Measurements from ENCODE around the gene KCTD19.
"Not testable (repeated sequence)": the region's sequence is repeated elsewhere in the genome, so short reads cannot be mapped to it uniquely, and the experiment has no call there.

The KCTD19 gene

DNA sequence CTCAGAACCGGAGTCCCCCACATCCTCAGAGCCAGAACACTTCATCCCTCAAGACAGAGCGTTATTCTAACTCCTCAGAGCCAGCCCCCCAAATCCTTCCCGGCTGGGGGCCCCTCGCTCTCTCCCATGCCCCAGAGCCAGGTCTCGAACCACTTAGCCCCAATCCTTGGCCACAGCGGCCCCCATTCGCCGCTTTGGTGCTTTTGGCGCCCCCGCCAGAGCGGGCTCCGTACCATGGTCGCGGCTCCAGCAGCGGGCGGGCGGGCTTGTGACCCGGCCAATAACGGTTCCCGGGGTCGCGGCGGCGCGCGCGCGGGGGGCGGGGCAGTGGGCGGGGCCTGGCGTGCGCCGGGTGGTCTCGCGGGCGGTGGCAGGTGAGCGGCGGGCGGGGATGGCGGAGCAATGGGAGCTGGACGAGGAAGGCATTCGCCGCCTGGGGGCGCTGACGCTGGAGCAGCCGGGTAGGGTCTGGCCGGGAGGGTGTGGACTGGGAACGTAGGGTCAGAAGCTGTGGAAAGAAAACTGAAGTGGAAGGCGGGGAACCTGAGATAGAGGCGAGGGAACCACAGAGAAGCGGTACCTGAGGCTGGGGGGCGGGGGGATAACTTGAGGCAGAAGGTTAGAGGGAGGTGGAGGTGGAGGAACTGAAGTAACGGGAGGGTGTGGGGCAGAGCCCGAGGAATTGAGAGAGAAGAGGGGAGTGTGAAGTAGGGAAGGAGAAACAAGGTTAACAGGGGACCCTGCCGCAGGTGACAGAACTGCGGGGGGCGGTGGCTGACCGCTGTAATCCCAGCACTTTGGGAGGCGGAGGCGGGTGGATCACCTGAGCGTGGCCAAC is at the start of gene KCTD19, which contains the start of gene LRRC36:
Gene KCTD19, minus strand, starts transcription at position 270 of the 838 bp plus-strand sequence. Its CDS starts 34 bp downstream, at position 236.
Gene LRRC36, plus strand, starts transcription at position 344 of the 838 bp plus-strand sequence. Its CDS starts 48 bp downstream, at position 392.
- peaks cover 57% of the 10 kb centered on the region for H3K27me3 Mint-ChIP-seq
- CTCF ChIA-PET: interaction anchor here (0.6 to 2.7 kb wide), 10 partner anchors 8 to 139 kb away, joined by 3 to 10 read pairs (median 4); no protein-coding TSS in a partner anchor
- no peak within 1 kb of the TSS for H3K27ac Mint-ChIP-seq
- H3K4me3 Mint-ChIP-seq: peak within 1 kb of the TSS; percentile 73
- peak; percentile 60 for DNase-seq
- H3K4me1 Mint-ChIP-seq: peaks cover 8% of the 10 kb centered on the region
- no peaks in the 10 kb centered on the region for H3K9me3 Mint-ChIP-seq
- peaks cover 2% of the 10 kb centered on the region for H3K36me3 Mint-ChIP-seq

- peaks cover 17% of the 10 kb centered on the region for H3K27me3 Mint-ChIP-seq
- DNase-seq, H3K36me3 Mint-ChIP-seq, H3K4me3 Mint-ChIP-seq, H3K9me3 Mint-ChIP-seq, CTCF ChIA-PET, H3K27ac Mint-ChIP-seq, H3K4me1 Mint-ChIP-seq: not testable (repeated sequence)
Measured at GRCh38 chr16:67376012-67376411, 49.5 kb upstream of the KCTD19 start.

GRCh38 chr16:67372664-67373063 is 46.1 kb upstream of the KCTD19 start:
- CTCF ChIA-PET: interaction anchor here (0.6 to 2.8 kb wide), 4 partner anchors 29 to 406 kb away, joined by 3 to 18 read pairs (median 4); no protein-coding TSS in a partner anchor
- Mint-ChIP-seq H3K4me3 (no peak overlapping the region), H3K9me3 (no peaks in the 10 kb centered on the region), H3K4me1 (no peaks in the 10 kb centered on the region), H3K36me3 (no peaks in the 10 kb centered on the region), H3K27me3 (peaks cover 17% of the 10 kb centered on the region), H3K27ac (no peak overlapping the region)
- DNase-seq: no peak

DNA sequence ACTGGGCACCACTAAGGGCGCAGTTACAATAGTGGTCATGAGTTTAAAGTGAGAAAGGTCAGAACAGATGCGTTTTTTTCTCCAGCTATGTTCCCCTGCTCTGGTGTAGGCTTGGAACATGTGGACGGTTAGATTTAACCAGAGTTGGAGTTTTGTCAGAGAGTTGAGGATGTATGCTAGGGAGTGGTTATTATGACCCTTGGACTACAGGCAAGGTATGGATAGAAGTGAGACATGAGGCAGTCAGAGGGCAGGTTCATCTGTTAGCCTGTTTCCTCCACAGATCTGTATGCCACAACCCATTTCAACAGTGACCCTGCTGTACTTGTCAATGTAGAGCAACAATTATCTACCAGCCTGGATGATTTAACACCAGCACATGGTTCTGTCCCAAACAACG is 44.1 kb upstream of the KCTD19 start:
- no peaks in the 10 kb centered on the region for H3K9me3 Mint-ChIP-seq
- CTCF ChIA-PET: interaction anchor here (1.7 kb wide), 1 partner anchor 10 kb away, joined by 4 read pairs; no protein-coding TSS in a partner anchor
- H3K27me3 Mint-ChIP-seq: peaks cover 5% of the 10 kb centered on the region
- no peaks in the 10 kb centered on the region for H3K36me3 Mint-ChIP-seq
- DNase-seq: no peak
- no peak overlapping the region for H3K4me3 Mint-ChIP-seq
- no peak overlapping the region for H3K27ac Mint-ChIP-seq
- H3K4me1 Mint-ChIP-seq: peaks cover 2% of the 10 kb centered on the region

DNA sequence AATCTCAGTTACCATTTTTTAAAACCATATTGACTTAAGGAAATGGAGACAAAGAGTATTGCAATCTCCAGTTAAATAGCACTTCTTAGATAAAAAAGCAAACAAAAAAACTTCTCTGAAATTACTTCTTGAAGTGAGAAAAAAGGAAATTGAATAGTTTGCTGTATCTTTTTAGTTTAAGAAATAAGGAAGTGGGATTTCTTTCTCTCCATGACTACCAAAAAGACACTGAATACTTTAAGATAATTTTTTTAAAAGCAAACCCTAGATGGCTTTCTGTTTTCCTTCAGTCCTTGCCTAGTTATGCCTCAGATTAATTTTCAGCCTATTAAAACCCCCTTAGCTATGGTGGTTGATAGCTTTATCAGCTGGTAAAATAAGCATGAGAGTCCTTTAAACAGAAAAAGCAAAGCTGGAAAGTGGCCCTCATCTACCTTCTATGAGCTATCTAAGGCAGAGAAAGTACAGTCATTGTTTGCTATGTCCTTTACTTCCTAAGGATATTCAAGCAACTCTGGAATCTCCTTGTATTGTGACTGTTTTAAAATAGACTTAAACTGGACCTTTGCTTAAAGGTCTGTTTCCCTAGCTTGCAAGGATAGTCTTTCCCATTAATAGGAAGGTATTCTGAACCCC is 38.2 kb upstream of the KCTD19 start:
- H3K9me3 Mint-ChIP-seq: no peaks in the 10 kb centered on the region
- CTCF ChIA-PET: interaction anchor here (0.6 kb wide), 1 partner anchor 230 kb away, joined by 3 read pairs; no protein-coding TSS in a partner anchor
- no peak overlapping the region for H3K4me3 Mint-ChIP-seq
- H3K27me3 Mint-ChIP-seq: peaks cover 11% of the 10 kb centered on the region
- H3K27ac Mint-ChIP-seq: no peak overlapping the region
- no peaks in the 10 kb centered on the region for H3K36me3 Mint-ChIP-seq
- peaks cover 8% of the 10 kb centered on the region for H3K4me1 Mint-ChIP-seq
- no peak for DNase-seq

- Mint-ChIP-seq H3K4me1 (peaks cover 8% of the 10 kb centered on the region), H3K9me3 (no peaks in the 10 kb centered on the region), H3K27ac (no peak overlapping the region), H3K36me3 (no peaks in the 10 kb centered on the region), H3K27me3 (peaks cover 15% of the 10 kb centered on the region), H3K4me3 (no peak overlapping the region)
- no peak for DNase-seq
- CTCF ChIA-PET: no interaction called here
Measured at GRCh38 chr16:67361038-67361437, 34.5 kb upstream of the KCTD19 start.

DNA sequence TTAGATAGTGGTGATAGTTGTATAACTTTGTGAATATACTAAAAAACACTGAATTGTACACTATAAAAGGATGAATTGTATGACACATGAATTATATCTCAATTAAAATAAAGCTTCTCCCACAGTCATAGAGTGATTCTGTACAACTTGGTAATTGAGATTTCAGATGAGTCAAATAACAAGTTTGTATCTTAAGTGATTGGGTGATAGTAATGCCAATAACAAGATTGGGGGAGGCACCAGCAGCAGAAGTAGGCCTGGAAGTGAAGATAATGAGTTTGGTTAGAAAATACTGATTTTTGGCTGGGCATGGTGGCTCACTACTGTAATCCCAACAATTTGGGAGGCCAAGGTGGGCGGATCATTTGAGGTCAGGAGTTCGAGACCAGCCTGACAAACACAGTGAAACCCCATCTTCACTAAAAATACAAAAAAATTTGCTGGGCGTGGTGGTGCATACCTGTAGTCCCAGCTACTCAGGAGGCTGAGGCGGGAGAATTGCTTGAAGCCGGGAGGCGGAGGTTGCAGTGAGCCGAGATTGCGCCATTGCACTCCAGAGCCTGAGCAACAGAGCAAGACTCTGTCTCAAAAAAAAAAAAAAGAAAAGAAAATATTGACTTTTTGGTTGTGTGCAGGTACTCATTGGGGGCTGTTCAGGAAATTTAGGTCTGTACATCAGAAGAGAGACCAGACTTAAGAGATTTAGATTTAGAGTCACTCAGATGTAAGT is 33.2 kb upstream of the KCTD19 start:
- H3K4me1 Mint-ChIP-seq, H3K36me3 Mint-ChIP-seq, H3K9me3 Mint-ChIP-seq, DNase-seq, H3K27ac Mint-ChIP-seq, H3K4me3 Mint-ChIP-seq, CTCF ChIA-PET: not testable (repeated sequence)
- H3K27me3 Mint-ChIP-seq: peaks cover 19% of the 10 kb centered on the region

DNA sequence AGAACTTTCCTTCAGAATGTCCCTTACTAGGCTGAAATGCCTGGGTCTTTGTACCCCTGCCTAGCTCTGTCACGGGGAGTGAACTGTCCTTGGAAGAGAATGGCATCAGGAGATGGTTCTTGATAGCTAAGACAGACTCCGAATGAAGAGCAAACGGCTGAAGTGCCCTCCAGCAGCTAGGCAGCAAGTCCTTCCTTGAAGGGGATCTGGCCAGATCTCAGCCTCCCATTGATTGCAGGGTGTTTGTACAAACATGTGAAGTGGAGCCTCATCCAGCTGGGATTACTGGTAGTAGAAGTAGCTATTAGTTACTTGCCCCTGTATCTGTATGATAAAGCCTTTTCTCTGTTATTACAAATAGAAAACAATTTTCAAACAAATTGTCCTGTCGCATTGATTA is 31.0 kb upstream of the KCTD19 start:
- DNase-seq: no peak
- Mint-ChIP-seq H3K4me3 (no peak overlapping the region), H3K27me3 (peaks cover 19% of the 10 kb centered on the region), H3K4me1 (no peaks in the 10 kb centered on the region), H3K9me3 (no peaks in the 10 kb centered on the region), H3K27ac (no peak overlapping the region), H3K36me3 (no peaks in the 10 kb centered on the region)
- CTCF ChIA-PET: no interaction called here

DNA sequence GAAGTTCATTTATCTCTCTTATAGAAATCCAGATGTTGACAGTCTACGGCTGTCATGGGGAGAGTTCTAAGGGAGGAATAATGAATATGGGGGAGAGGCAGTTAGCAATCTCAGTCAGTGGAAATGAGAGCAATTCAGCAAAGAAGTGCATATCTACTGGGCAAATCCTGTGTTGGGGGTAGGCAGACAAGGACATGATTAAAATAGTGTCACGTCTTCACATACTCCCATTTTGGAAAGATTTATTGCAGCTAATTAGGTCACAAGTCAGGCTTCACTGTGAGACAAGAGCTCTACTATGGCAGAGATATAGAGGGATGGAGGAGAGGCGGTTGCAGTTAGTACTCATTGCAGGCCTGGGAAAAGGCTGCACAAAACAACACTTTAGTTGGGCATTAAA is 29.9 kb upstream of the KCTD19 start:
- Mint-ChIP-seq H3K9me3 (no peaks in the 10 kb centered on the region), H3K27ac (no peak overlapping the region), H3K4me3 (no peak overlapping the region), H3K36me3 (no peaks in the 10 kb centered on the region), H3K4me1 (no peaks in the 10 kb centered on the region), H3K27me3 (peaks cover 19% of the 10 kb centered on the region)
- DNase-seq: no peak
- CTCF ChIA-PET: interaction anchor here (0.7 to 1.7 kb wide), 3 partner anchors 10 to 569 kb away, joined by 3 to 4 read pairs (median 3); no protein-coding TSS in a partner anchor

GRCh38 chr16:67352463-67352862 is 25.9 kb upstream of the KCTD19 start:
- not testable (repeated sequence) for H3K27me3 Mint-ChIP-seq, H3K9me3 Mint-ChIP-seq, H3K36me3 Mint-ChIP-seq, DNase-seq, H3K27ac Mint-ChIP-seq, H3K4me1 Mint-ChIP-seq, H3K4me3 Mint-ChIP-seq
- CTCF ChIA-PET: interaction anchor here (1.3 to 1.4 kb wide), 3 partner anchors 21 to 92 kb away, joined by 3 to 4 read pairs (median 3); no protein-coding TSS in a partner anchor

- H3K9me3 Mint-ChIP-seq: no peaks in the 10 kb centered on the region
- CTCF ChIA-PET: interaction anchor here (1.1 to 1.6 kb wide), 2 partner anchors 62 to 97 kb away, joined by 3 read pairs; no protein-coding TSS in a partner anchor
- no peak for DNase-seq
- no peak overlapping the region for H3K4me3 Mint-ChIP-seq
- H3K36me3 Mint-ChIP-seq: no peaks in the 10 kb centered on the region
- H3K27me3 Mint-ChIP-seq: peaks cover 6% of the 10 kb centered on the region
- no peak overlapping the region for H3K27ac Mint-ChIP-seq
- H3K4me1 Mint-ChIP-seq: no peaks in the 10 kb centered on the region
Measured at GRCh38 chr16:67350324-67350723, 23.8 kb upstream of the KCTD19 start.

GRCh38 chr16:67349172-67349571 is 22.6 kb upstream of the KCTD19 start:
- no peak overlapping the region for H3K27ac Mint-ChIP-seq
- CTCF ChIA-PET: no interaction called here
- no peak overlapping the region for H3K4me3 Mint-ChIP-seq

GRCh38 chr16:67346341-67346740 is 19.8 kb upstream of the KCTD19 start:
- H3K9me3 Mint-ChIP-seq: no peaks in the 10 kb centered on the region
- no peak for DNase-seq
- no peak overlapping the region for H3K4me3 Mint-ChIP-seq
- peaks cover 7% of the 10 kb centered on the region for H3K27me3 Mint-ChIP-seq
- no peaks in the 10 kb centered on the region for H3K36me3 Mint-ChIP-seq
- no peaks in the 10 kb centered on the region for H3K4me1 Mint-ChIP-seq
- CTCF ChIA-PET: interaction anchor here (1.1 kb wide), 1 partner anchor 10 kb away, joined by 3 read pairs; no protein-coding TSS in a partner anchor
- H3K27ac Mint-ChIP-seq: no peak overlapping the region

More at GRCh38 chr16:67349172-67349571, 22.6 kb upstream of the KCTD19 start:
- Mint-ChIP-seq H3K36me3 (no peaks in the 10 kb centered on the region), H3K27me3 (peaks cover 7% of the 10 kb centered on the region), H3K9me3 (no peaks in the 10 kb centered on the region), H3K4me1 (no peaks in the 10 kb centered on the region)
- no peak for DNase-seq

DNA sequence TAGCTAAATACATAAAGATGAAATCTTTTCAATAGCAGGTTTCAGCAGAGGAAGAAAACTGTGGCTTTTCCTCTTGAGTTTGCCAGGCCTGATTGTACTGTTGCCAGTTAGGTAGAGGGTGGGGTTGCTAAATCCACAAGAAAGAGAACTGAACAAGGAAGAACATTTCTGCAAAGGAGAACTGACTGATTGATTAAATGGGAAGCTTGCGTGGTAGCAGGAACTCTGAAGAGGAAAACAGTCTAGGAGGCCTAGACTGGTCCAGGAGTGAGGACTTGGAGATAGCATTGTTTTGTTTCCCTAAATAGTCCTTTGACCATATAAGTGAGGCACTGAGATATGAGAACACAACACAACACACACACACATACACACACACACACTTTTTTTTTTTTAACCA is 18.9 kb upstream of the KCTD19 start:
- CTCF ChIA-PET: no interaction called here
- H3K4me1 Mint-ChIP-seq: no peaks in the 10 kb centered on the region
- no peak overlapping the region for H3K27ac Mint-ChIP-seq
- H3K27me3 Mint-ChIP-seq: peaks cover 8% of the 10 kb centered on the region
- H3K36me3 Mint-ChIP-seq: no peaks in the 10 kb centered on the region
- H3K4me3 Mint-ChIP-seq: no peak overlapping the region
- H3K9me3 Mint-ChIP-seq: no peaks in the 10 kb centered on the region
- no peak for DNase-seq

All from activated naive CD4-positive, alpha-beta T cell treated with anti-CD3 and anti-CD28 coated beads, Interleukin-2, amount 10 ng/mL, durations not matched to agents 7 days and 5 days (primary cell).